SKM-1 (cell line): ENCODE data around the gene TRMT1.
A peak's percentile ranks its signal among the peaks of the same experiment; 100 is the strongest.

Source experiments
- DNase-seq: peaks from one replicate; lab custom pipeline; 2025; ENCODE audit not compliant: unreplicated experiment; lab: John Stamatoyannopoulos, UW

The TRMT1 gene

DNA sequence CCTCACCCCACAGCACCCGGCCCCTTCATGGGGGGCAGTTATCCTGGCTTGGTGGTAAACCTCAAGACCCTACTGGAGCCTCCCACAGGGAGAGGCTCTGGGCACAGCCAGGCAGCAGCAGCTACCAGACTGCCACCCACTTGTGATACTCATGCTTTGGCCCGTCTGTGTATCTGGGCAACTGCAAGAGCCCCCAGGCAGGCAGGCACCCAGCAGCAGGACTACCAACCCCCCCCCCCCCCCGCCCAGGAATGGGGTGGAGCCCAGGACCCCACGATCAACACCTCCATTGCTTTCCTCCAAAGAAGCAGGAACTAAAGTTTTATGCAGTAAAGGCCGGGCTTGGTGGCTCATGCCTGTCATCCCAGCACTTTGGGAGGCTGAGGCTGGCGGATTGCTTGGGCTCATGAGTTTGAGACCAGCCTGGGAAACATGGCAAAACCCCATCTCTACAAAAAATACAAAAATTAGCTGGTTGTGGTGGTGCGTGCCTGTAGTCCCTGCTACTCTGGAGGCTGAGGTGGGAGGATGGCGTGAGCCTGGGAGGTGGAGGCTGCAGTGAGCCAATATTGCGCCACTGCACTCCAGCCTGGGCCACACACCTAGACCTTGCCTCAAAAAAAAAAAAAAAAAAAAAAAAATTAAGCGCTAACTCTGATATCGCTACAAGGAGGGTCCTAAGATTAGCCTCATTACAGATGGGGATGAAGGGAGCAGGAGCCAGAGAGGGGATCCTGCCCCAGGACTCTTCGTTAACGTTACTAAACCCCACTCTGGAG lies 12.8 kb downstream of the TRMT1 start:
- no peak for DNase-seq

DNA sequence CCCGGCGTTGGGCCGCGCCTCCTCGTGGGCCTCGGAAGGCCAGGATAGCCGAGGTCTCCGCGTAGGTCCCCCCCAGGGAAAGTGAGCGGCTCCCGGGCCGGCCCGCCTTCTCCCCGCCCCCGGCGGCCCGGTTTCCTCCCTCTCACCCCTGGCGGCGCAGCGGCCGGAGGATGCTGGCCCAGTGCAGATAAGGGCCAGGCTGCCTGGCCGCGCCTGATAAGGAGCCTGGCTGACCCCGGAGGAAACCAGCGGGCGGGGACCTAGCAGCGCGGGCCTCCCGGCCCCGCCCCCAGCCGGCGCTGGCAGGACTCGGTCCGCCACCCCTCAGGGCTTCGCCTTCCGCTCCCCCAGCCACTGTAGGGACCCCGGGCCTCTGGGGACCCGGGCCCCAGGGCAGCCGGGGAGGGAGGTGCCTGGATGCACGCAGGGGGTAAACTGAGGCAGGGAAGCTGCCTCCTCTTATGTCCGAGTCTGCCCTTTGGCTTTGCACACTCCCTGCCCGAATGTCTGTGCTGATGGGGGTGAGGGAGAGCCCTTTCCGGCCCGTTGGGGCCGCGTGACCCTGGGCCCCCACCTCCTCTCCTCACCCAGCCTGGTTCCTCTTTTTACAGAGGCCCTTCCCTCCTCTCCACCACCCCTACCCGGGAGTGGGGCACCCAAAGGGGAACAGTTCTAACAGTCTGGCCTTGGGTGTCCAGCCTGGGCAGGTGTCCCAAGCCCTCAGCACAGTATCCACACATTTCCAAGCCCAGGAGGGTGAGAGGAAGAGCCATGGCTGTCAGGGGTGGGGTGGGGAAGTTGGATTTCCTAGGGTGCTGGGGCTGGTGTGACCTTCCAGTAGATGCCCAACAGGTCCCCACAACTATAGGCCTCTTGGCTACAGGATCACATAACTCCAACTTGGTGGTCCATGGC lies 13.6 kb downstream of the TRMT1 start, which contains the start of gene LYL1:
TSS of gene LYL1 (minus strand) at position 193 of the 915 bp plus-strand sequence. CDS start 1,687 bp downstream, outside the sequence.
- peak; percentile 97 for DNase-seq

DNA sequence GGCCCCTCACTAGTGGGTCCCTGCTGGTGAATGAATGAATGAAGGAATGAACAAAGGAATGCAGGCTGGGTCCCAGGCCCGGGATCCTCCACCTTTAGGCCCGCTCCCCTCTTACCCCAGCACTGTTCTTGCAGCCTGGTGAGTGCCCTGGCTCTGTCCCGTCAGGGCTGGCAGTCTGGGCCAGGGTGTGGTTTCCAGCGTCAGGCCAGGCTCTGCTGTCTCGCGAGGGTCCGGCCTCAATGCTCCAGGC lies 14.2 kb downstream of the TRMT1 start:
- DNase-seq, result no peak

DNA sequence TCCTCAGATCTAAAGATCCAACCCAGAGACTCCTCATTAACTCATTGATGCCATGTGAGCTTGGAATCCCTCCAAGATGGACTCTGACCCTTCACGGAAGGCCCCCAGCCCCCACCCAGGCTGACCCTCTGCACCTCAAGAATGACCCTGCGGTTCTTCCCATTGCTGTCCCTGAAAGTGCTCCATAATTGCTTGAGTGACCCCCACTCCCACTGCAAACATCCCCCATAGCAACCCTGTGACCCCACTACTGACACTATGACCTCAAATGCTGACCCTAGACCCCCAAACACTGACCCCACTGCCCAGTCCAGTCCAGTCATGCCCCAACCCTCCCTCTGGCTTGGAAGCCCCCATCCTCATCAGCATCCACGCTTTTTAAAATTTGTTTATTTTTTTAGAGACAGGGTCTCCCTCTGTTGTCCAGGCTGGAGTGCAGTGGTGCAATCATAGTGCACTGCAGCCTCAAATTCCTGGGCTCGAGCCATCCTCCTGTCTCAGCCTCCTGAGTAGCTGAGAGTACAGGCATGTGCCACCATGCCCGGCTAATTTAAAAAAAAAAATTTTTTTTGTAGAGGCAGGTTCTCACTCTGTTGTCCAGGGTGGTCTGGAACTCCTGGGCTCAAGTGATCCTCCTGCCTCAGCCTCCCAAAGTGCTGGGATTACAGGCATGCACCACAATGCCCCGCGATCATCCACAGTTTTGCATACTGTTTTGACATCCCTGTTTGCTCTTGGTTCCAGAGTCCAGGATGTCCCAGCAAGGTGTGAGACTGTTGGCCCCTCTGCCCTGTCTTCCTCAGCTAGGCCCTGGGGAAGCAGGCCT lies 14.7 kb downstream of the TRMT1 start:
- no peak for DNase-seq

DNA sequence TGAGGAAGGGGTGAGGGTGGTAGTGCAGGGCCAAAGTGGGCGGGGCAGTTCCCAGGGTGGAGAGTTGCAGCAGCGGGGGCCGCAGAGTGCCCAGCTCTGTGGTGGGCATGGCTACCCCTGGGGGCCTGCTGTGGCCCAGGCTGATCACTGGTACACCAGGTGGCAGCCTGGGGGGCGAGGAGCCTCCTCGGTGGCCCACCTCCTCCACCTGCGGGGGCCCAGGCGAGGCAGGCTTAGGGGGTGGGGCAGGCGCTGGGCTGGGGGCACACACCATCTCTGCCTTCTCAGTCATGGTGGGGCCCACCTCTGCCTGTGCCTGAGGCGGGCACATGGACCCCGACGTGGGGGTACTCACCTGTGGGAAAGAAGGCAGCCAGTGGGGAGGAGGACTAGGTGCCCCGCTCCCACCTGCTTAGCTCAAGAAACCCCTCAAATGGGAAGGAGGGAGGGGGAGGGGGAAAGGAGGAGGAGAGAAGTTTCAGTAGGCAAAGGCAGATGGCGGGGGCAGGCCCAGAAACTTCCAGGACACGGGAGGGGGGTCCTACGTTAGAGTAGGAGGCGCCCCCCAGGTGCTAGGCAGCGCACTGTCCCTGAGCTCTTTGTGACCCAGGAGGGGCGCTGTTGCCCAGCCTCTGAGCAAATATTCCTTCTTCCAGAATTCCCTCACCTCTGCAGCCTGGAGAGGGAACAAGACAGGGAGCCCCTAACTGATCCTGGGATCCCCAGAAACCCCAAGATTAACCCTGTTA lies 15.5 kb downstream of the TRMT1 start:
- no peak for DNase-seq

DNA sequence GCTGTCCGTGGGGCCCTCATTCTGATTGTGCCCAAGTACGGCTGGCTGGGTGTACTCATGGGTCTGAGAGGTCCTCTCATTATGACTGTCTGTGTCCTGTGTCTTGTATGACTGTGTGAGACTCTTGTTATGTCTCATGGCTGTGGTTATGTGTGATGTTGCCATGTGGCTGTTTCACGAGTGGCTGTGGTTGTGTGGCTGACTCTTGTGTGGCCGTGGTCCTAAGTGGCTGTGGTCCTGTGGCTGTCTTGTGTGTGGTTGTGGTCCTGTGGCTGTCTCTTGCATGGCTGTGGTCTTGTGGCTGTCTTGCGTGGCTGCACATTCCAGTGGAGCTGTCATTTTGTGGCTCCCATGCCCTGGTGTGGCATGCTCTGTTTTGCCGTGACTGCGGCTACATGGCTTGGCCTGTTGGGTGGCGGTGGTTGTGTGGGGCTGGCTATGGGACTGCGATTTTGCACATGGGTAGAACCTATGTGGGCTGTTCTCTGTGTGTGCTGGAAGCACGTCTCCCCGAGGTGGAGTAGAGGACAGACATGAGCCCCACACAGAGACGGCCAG lies 16.4 kb downstream of the TRMT1 start:
- DNase-seq, result no peak

DNA sequence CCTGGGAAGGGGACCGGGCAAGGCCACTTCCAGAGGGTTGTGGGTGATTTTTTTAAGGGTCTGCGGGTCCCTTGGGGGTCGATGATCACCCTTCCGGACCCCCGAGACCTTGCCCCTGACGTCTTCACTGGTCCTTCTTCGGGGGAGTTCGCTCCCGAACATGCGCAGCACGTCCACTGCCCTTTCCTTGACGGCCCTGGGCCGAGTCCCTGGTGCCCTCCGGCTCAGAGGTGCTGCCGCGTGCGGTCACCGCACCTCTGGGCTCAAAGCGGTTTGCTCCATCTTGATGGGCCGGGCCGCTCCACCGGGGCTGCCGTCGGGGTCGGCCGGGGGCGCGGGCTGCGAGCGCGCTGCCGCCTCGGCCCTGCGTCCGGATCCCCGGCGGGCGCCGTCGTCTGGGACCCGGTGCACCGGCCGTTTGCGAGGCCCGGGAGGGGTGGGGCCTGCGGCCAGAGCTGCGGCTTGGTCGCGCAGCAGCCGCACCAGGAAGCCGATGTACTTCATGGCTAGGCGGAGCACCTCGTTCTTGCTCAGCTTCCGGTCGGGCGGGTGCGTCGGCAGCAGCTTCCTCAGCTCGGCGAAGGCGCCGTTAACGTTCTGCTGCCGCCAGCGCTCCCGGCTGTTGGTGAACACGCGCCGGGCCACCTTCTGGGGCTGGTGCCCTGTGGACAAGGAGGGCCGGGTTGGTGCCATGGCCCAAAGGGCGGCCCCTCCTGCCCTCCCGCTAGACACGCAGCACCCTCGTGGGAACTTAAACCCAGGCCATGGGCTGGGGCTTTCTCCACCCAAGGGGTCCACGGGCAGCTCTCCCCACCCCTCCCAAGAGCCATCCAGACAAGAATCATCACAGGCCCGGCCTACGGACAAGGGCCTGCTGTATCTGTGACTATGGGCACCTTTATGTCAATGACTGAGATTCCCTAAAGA lies 17.2 kb downstream of the TRMT1 start:
- peak; percentile 67 for DNase-seq

DNA sequence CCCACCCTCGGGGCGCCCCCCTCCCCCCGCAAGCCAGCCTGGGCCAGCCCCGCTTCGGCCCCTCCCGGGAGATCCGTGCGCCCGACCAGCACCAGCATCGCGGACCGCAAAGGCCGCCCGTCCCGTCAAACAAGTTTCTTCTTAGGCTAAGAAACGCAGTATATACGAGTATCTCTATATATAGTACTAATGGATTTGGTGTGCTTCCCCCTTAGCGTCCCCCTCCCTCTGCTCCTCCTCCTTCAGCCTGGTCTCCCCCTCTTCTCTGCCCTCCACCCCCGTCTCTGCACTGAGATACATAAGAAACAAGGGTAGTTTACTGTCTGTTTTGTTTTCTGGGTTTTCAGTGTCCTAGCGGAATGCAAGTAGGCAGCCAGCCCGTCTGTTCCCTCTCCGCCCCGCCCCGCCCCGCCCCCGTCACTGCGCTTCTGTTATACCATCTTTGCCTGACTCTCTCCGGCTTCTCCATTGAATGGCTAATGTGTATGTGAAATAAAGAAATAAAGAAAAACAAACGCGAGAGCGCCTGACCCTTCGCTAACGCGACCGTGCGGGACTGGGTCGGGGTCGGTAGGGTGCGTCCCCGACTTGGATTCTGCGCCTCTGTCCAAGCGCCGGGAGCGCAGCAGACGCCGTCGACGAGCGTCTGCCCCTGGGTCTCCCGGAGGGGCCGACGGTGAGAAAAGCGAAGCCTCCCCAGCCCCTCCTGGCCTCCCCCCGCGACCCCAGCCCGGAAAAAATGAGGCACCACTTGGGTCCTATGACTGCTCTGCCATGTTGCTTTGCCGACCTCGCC lies 18.1 kb downstream of the TRMT1 start:
- no peak for DNase-seq

DNA sequence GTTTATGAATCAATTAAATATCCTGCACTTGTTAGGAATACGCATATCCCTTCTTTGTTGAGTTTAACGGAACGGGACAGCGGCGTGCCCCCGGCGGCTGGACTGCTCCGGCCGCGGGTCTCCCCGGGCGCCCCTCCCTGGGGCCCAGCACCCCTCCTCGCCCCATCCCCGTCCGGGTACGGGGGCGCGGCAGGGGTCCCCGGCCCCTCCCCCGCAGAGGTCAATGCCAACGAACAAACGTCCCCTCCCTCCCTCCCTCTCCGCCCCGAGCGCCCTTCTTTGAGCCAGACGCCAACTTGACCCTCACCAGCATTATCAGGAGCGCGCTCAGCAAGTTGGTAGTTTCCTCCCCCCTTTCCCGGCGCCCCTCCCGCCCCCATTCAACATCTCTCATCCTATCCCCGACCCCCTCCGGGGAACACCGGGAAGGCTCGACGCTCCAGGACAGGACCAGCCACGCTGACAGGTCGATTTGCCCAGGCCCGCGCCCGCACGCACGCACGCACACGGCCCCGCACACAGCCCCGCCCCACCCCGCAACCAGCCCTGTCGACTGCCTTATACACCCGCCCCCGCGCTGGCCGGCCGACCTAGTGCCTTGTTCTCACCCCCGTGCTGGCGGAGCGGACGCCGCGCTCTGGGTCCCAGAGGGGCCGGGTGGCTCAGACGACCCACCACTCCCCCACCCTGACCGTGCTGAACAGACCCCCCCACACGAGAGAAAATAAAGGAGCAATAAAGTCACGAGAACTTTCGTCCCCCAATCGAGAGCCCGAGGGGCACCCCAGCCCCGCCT lies 18.9 kb downstream of the TRMT1 start:
- DNase-seq, result no peak

DNA sequence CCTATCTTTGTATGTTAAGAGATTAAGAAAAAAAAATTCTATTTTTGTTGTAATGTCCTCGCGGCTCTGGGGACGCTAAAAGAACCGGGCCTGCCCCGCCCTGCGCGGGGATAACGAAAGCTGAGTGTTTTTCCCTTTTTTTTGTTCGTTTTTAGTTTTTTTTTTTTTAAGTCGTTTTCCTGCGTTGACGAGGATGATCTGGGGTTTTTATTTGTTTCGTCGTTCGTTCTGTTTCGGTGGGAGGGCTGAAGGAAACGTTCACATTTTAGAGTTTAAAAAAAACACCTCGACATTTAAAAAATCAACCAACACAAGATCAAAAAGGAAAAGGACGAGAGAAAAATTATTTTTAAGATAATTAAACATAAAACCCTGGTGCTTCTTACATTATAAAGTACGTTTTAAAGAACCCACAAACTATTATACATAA lies 19.5 kb downstream of the TRMT1 start:
- DNase-seq, result no peak

DNA sequence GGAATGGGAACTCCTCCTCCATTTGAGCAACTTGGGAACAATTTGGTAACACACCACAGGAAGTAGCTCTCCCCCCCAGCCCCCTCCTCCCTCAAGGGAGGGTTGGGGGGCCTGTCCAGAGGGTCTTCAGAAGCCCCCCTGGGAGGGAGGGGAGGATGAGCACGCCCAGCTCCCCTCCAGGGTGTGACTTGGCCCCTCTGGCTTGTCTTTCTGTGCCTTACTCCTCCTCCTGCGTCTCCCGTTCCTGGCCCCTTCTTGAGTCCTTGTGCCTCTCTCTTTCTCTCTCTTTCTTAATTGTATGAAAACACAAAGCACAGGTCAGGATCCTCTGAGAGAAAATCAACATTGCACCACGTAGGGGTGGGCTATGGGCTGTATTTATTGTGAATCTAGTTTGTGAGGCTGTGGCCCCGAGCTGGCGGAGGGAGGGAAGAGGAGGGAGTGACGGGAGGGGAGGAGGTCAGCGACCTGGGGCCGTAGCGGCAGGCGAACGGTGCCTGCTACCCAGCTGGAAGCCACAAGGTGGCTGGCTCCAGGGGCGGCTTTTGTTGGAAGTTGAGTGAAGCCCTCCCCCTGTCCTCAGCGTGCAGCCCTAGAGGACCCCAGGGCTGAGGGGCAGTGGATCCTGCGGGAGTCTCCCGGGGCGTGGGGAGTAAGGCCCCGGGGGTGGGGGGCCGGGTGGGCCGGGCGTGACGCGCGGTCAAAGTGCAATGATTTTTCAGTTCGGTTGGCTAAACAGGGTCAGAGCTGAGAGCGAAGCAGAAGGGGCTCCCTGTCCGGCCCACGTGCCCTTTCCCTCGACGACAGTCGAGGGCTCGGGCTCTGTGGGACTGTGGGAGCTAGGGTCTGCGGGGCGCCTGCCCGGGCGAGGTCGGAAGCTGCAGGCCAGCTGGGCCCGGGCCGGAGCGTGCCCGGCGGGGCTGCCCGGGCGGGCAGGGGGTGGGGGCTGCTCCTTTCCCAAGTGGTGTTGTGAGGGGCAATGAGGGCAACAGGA lies 20.3 kb downstream of the TRMT1 start:
- DNase-seq, result peak; percentile 62

DNA sequence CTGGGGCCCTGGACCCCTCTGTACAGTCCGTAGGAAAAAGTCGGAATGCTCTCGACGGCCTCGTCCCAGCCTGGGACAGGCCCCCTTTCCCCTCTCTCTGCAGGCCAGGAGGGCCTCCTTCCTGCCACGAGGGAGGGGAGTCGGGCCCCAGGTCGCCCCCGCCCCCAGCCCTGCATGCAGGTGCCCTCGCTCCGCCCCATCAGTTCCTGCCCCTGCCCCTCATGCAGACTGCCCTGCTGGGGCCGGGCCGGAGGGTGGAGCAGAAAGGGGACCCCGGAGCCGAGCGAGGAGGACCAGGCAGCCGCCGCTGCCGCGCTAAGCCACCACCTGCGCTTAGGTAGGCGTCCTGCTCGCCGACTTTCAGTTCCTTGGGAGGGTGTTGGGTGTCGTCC lies 21.2 kb downstream of the TRMT1 start:
- no peak for DNase-seq

DNA sequence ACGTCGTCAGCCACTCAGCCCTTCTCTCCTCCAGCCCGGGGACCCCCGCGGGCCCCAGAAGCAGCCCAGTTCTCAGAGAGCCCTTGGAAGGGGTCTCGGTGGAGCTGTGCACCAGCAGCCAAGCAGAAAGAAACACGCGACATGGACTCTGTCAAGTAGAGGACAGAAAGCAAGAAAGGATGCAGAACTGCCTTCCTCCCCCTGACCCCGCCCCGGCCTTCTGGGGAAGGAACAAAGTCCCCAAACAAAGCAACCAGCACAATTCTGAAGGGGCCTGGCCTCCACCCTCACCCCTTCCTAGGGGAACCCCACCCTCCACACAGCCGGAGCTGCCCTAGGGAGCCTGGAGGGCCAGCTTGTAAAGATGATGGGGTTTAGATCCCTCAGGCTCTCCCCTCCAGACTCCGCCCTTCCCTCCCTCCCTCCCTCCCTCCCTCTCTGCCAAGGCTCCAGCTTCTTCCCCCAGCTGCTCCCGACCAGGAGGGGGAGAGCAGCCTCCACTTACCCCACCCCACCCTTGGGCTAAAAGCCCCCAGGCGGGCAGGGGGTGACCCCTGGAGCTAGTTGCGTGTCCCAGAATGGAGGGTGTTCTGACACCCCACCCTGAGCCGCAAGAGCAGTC lies 21.7 kb downstream of the TRMT1 start:
- DNase-seq, result no peak

DNA sequence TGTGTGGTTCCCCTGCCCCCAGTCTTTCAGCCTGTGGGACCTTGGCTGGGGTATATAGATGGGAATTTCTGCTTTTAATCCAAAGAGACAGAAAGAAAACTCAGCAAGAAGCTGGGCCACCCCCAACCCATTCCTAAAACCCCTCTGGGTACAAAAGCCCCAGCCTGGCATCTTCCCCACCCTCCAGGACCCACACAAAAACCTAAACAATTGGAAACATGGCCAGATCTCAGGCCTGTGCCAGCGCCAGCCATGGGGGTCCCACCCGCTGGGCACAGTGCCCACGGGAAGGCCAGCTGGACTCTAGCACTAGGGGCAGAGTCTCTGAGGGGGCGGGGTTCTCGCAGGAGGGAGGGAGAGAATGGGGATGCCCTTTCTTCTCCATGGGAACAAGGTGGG lies 22.4 kb downstream of the TRMT1 start:
- no peak for DNase-seq

DNA sequence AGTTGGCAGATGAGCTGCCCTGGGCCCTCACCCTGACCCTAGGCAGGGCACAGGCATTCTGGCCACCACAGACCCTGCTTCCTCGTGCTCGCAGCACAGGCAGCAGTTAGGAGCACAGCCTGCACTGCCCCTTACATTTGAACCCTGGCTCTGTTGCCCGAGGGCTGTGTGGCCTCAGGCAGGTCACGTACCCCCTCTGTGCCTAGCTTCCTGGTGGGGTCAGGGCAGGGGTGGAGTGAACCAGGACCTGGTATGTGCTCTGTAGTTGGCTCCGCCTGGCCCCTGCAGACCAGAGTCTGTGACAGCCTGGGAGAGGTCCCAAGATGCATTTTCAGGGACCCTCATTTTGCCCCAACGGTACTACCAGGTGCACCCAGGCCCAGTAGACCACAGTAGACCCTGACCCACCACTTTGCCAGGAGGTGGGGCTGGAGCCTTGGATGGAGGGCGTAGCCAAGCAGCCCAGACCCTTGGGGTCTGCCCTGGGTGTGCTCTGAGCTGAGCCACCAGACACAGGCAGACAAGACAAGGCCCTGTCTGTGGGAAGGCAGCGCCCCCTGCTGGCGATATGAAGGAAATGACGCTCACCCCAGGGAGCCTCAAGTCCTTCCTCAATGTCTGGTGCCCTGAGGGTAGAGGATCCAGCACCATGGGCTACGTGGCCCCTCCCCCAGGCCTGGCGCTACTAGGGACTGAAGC lies 23.0 kb downstream of the TRMT1 start:
- DNase-seq, result peak; percentile 84
